Pancreas (tissue), 10 donors: ENCODE results near the gene AP3B1. TPM values are rescaled to one million over a fixed set of nuclear protein-coding genes. Genes with fewer than 3 reads are reported as not detected.

Experiments used
- ATAC-seq, 4 donors: fragments of 200-7000 bp; cut with Tn5 transposase; one replicate each; pipeline versions ENCODE4 v1.8.0 to v1.9.1; 2020; ENCODE audit warnings: mild to moderate bottlenecking in 4 of 4, moderate library complexity in 4 of 4
- DNase-seq, 6 donors: peaks; one replicate each; pipeline ENCODE4 v3.0.0-alpha.2; 2020
- FAIRE-seq: peaks from 2 replicates; lab custom pipeline; 2012; peaks lifted over from hg19 to GRCh38; lab: Jason Lieb, UNC
- H3K27ac ChIP-seq, 4 donors: fragments of 200-600 bp; sonication (generic); 1 replicate in 3 of 4; 2 replicates in 1 of 4; pipeline versions ENCODE4 v1.5.0 to v1.8.0; 2020
- H3K27me3 ChIP-seq, 4 donors: fragments of 200-600 bp; one replicate each; pipeline ENCODE4 v1.8.0; 2021
- H3K36me3 ChIP-seq, 3 donors: fragments of 200-600 bp; sonication (generic) in 1 of 3; one replicate each; pipeline versions ENCODE4 v1.5.0 to v1.8.0; 2020 to 2021
- H3K4me1 ChIP-seq, 3 donors: fragments of 200-600 bp; one replicate each; pipeline ENCODE4 v1.8.0; 2021
- H3K4me3 ChIP-seq, 4 donors: fragments of 200-600 bp; sonication (generic) in 2 of 4; one replicate each; pipeline versions ENCODE4 v1.5.0 to v1.8.0; 2020 to 2021
- H3K9me3 ChIP-seq, 4 donors: fragments of 200-600 bp; one replicate each; pipeline ENCODE4 v1.8.0; 2021
- WGBS, 2 donors: extraction: QIAGEN DNeasy Blood & Tissue Kit; methylation state at CpG; one replicate each; pipeline ENCODE4 v1.1.7; 2013; 5-methylcytosine and 5-hydroxymethylcytosine counted together
- intact Hi-C, 3 donors: fragments of 100-400 bp; cut with DNase I; formaldehyde crosslinking; loops; one replicate each; pipeline versions ENCODE4 v1.11.1 to v1.14.2; 2022
- polyA plus RNA-seq, 2 donors: library from polyadenylated mRNA; stranded (reverse); fragments of 200-250 nt; gene quantifications; one replicate each; pipeline ENCODE4 v1.2.3, GENCODE V29; 2013
- total RNA-seq, 6 donors: library from RNA; stranded (reverse); fragmentation: NEBNext Ultra II Directional in 4 of 6; extraction: Animal tissue kit (Norgen Biotek cat#: 25700) in 4 of 6; gene quantifications; one replicate each; pipeline versions ENCODE4 v1.2.1 to v1.2.4, GENCODE V29; 2021 to 2023
- TF ChIP-seq, protein P1 (sequence below), 4 donors: fragments of 200-600 bp; sonication (generic) in 3 of 4; IDR thresholded peaks; one replicate each; pipeline versions ENCODE4 v1.5.0 to v1.8.0; 2021; ENCODE audit warnings: antibody characterized with exemption in 4 of 4
- donor health status: healthy with polysubstance abuse.
- donor health status: DM: no; HTN: no; CAD: no; lungs with moderate emphysema.
- donor health status: DM: no; HTN: no; CAD: no.
- donor health status: control.
- donor health status: control.
- donor health status: Bipolar disorder and iron deficiency.
- donor health status: DM: yes; HTN: yes; CAD: no.
- donor health status: DM: no; HTN: no; CAD: no.
- donor health status: DM: no; HTN: no; CAD: no.
- donor health status: DM: yes; HTN: yes; CAD: no.

Gene AP3B1
- total and polyA plus RNA-seq, 8 donors, result 11.9 to 26.0 (median 18.2) TPM

DNA sequence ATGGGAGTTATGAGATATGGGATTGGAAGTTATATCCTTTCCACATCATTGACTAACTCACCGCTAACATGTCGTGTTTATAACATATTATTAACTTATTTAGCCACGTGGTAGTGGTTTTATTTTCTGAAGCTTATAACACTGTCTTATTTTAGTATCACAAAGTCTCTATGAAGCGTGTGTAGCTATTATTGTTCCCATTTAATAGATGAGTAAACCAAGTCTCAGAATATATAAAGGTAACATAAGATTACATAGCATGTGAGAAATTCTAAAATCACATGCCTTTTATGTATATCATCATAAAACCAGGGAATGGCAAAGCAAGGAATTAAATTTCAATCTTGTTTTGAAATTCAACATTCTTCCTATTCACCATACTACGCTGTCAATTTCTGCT is 15.3 kb downstream of the AP3B1 start:
- ATAC-seq, result no peak
- H3K4me3 ChIP-seq, result no peak overlapping the region
- intact Hi-C loops, result no loop called here
- WGBS, 2 donors, result 96 to 98% methylated on average over 5 of the region's 5 CpGs
- DNase-seq, result no peak
- no peaks in the 10 kb centered on the region for H3K27me3 ChIP-seq
- TF ChIP-seq, protein P1, sequence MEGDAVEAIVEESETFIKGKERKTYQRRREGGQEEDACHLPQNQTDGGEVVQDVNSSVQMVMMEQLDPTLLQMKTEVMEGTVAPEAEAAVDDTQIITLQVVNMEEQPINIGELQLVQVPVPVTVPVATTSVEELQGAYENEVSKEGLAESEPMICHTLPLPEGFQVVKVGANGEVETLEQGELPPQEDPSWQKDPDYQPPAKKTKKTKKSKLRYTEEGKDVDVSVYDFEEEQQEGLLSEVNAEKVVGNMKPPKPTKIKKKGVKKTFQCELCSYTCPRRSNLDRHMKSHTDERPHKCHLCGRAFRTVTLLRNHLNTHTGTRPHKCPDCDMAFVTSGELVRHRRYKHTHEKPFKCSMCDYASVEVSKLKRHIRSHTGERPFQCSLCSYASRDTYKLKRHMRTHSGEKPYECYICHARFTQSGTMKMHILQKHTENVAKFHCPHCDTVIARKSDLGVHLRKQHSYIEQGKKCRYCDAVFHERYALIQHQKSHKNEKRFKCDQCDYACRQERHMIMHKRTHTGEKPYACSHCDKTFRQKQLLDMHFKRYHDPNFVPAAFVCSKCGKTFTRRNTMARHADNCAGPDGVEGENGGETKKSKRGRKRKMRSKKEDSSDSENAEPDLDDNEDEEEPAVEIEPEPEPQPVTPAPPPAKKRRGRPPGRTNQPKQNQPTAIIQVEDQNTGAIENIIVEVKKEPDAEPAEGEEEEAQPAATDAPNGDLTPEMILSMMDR (IDR thresholded peaks at IDR 0.05), result no peak
- H3K9me3 ChIP-seq, result no peaks in the 10 kb centered on the region
- no peaks in the 10 kb centered on the region for H3K4me1 ChIP-seq
- H3K27ac ChIP-seq, result no peak overlapping the region
- no peak for FAIRE-seq
- H3K36me3 ChIP-seq, result no peaks in the 10 kb centered on the region

DNA sequence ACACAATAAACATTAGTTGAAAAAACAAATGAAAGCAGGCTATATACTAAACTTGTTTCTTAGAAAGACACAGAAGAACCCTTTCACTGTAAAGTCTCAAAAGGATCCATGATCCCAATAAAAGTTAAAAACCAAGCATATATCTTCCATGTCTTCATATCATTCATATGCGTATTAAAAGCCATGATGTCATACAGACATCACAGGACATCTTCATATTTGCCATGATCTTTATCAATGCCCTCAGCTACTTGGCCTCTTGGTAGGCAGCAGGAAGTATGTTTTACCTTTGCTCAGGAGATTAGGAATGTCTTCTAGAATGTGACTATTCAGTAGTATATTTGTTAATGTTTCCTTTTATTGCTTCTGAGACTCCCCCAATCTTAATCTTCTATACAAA is 16.8 kb downstream of the AP3B1 start:
- WGBS, 2 donors, result 84 to 93% methylated on average over 1 of the region's 1 CpG
- TF ChIP-seq, protein P1 (IDR thresholded peaks at IDR 0.05), result no peak
- no peaks in the 10 kb centered on the region for H3K36me3 ChIP-seq
- H3K27ac ChIP-seq, result no peak overlapping the region
- FAIRE-seq (no peak), ATAC-seq (no peak), DNase-seq (no peak)
- intact Hi-C loops, result no loop called here
- H3K4me3 ChIP-seq, result no peak overlapping the region
- H3K4me1 ChIP-seq, result no peaks in the 10 kb centered on the region
- no peaks in the 10 kb centered on the region for H3K27me3 ChIP-seq
- no peaks in the 10 kb centered on the region for H3K9me3 ChIP-seq

DNA sequence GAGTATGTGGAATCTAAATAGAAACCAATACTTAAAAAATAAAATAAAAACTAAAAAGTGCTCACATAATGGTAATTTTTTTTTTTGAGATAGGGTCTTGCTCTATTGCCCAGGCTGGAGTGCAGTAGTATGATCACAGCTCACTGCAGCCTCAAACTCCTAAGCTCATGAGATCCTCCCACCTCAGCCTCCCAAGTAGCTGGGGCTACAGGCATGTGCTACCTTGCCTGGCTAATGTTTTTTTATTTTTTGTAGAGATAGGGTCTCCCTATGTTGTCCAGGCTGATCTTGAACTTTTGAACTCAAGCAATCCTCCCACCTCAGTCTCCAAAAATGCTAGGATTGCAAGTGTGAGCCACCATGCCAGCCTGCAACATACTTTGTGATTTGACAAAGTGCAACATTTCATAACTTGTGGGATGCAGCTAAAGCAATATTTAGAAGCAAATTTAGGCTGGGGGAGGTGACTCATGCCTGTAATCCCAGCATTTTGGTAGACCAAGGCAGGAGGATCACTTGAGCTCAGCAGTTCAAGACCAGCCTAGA is 18.4 kb downstream of the AP3B1 start:
- no peak for ATAC-seq

DNA sequence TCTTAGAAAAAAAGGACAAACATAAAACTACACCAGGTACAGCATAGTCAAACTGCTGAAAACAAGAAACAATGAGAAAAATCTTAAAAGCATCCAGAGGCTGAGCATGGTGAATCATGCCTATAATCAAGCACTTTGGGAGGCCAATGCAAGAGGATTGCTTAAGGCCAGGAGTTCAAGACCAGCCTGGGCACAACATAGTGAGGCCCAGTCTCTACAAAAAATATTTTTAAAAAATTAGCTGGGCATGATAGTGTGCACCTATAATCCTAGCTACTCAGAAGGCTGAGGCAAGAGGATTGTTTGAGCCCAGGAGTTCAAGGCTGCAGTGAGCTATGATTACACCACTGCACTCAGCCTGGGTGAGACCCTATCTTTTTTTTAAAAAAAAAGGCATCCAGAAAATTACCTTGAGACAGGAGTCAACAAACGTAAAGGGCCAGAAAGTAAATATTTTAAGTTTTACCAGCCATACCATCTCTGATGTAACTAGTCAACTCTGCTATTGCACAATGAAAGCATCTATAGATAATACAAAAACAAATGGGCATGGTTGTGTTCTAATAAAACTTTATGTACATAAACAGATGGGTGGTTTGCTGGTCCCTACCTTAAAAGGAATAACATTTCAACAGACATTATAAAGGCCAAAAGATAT is 19.8 kb downstream of the AP3B1 start:
- ATAC-seq, result no peak
- no peak overlapping the region for H3K4me3 ChIP-seq
- no peak overlapping the region for H3K27ac ChIP-seq
- TF ChIP-seq, protein P1 (IDR thresholded peaks at IDR 0.05), result no peak
- intact Hi-C loops, result no loop called here
- no peak for DNase-seq
- H3K27me3 ChIP-seq, result no peaks in the 10 kb centered on the region
- no peaks in the 10 kb centered on the region for H3K36me3 ChIP-seq
- H3K9me3 ChIP-seq, result no peaks in the 10 kb centered on the region
- no peak for FAIRE-seq
- H3K4me1 ChIP-seq, result no peaks in the 10 kb centered on the region
- WGBS, 2 donors, result 73 to 76% methylated on average over 1 of the region's 1 CpG

More for the DNA sequence above, 18.4 kb downstream of the AP3B1 start:
- no peak for FAIRE-seq
- no peaks in the 10 kb centered on the region for H3K27me3 ChIP-seq
- intact Hi-C loops, result no loop called here
- H3K27ac ChIP-seq, result no peak overlapping the region
- DNase-seq, result no peak
- no peak overlapping the region for H3K4me3 ChIP-seq
- H3K36me3 ChIP-seq, result no peaks in the 10 kb centered on the region
- H3K4me1 ChIP-seq, result no peaks in the 10 kb centered on the region
- H3K9me3 ChIP-seq, result no peaks in the 10 kb centered on the region
- TF ChIP-seq, protein P1 (IDR thresholded peaks at IDR 0.05), result no peak

DNA sequence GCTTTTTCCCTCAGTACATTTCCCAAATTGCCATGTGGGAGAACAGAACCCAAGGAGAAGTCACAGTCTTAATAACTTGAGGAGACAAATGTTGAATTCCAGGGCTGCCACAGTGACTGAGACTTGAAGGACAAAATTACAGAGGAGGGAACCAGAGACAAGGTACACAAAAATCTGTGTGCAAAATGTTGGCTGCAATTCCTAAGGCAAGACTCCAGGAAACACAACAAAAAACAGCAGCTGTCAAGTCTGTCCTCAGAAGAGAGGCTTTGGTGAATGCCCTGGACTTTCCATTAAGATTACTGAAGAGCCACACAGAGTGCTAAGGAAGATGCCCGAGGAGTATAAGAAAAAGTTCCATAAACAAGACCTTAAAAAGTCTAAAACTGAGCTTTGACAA is 21.1 kb downstream of the AP3B1 start:
- WGBS, 2 donors, result 68 to 89% methylated on average over 1 of the region's 1 CpG
- FAIRE-seq, result no peak

More for the DNA sequence above, 21.1 kb downstream of the AP3B1 start:
- Histone ChIP-seq H3K4me3 (no peak overlapping the region), H3K27me3 (no peaks in the 10 kb centered on the region), H3K27ac (no peak overlapping the region), H3K36me3 (no peaks in the 10 kb centered on the region), H3K4me1 (no peaks in the 10 kb centered on the region), H3K9me3 (no peaks in the 10 kb centered on the region)
- ATAC-seq (peak in 3 of 4 donors; percentile 35 to 59 (median 51)), DNase-seq (no peak)
- intact Hi-C loops, result no loop called here
- TF ChIP-seq, protein P1 (IDR thresholded peaks at IDR 0.05), result no peak
